Endothelial cell of coronary artery (primary cell): ENCODE results near the gene HES7. TPM values are rescaled to one million over a fixed set of nuclear protein-coding genes. Genes with fewer than 3 reads are reported as not detected.

Experiments used
- total RNA-seq: library from RNA; depleted of rRNA; stranded (reverse); fragments of >200 nt; gene quantifications from 2 replicates; pipeline ENCODE4 v1.2.3, GENCODE V29; 2014

HES7 gene
- total RNA-seq = 0.09 TPM in 2 replicates

DNA sequence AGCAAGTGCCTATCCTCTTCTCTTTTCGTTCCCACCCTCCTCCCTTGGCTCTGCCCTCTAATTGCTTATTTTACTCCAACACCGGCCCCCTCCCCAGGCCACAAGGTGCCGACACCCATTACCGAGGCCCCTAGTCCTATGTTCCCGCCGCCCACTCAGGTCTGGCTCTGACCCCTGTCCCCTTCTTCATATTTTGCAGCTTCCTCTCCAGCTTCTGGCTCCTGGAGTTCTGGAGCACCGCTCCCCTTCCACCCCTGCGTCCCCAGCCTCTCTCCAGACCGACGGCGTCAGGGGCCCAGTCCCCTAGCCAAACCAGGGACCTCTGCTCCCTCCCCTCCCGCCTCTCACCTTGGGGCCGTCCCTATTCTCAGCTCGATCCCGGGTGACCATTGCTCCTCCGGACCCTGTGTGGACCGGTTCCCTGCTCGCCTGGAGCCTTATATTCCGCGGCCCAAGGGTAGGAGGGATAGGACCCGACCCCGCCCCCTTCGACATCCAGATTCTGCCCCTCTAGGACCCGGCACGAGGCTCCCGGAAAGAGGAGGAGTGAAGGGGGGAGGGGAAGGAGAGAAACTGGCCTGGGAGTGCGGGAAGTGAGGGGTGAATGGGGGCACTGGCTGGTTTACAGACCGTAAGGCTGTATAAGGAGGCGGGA, at the start of gene HES7:
TSS of gene HES7 (minus strand) at position 412 of the 655 bp plus-strand sequence. CDS start at position 390, 22 bp downstream.

GRCh38 chr17:8162233-8162996, 38.5 kb upstream of the HES7 start, which contains the start of gene VAMP2:
VAMP2 (minus strand) TSS chr17:8162948; CDS start chr17:8162879, 69 bp downstream.

GRCh38 chr17:8152112-8152775, 28.3 kb upstream of the HES7 start, which contains the start of gene PER1:
PER1 (minus strand) TSS chr17:8152404; CDS start chr17:8150706, 1,698 bp downstream.

GRCh38 chr17:8117980-8118768, 5.7 kb downstream of the HES7 start, which contains the start of gene ALOXE3:
ALOXE3 (minus strand) TSS chr17:8118514; CDS start chr17:8117990, 524 bp downstream.

GRCh38 chr17:8087075-8087951, 36.6 kb downstream of the HES7 start, which contains the start of gene ALOX12B:
ALOX12B (minus strand) TSS chr17:8087716; CDS start chr17:8087442, 274 bp downstream.

Other genes with a start within 250 kb of the HES7 start
- gene CHD3, start 235.3 kb downstream of the HES7 start, total RNA-seq = 202 and 233 TPM in 2 replicates
- gene RNF227, start 207.8 kb downstream of the HES7 start, total RNA-seq = 0.99 and 1.2 TPM in 2 replicates
- gene KCNAB3, start 194.2 kb downstream of the HES7 start, total RNA-seq = 0.19 and 0.27 TPM in 2 replicates
- gene TRAPPC1, start 192.2 kb downstream of the HES7 start, total RNA-seq = 47.9 and 49.0 TPM in 2 replicates
- gene CNTROB, start 191.9 kb downstream of the HES7 start, total RNA-seq = 16.8 and 19.3 TPM in 2 replicates
- not detected in 2 replicates for gene GUCY2D, start 121.5 kb downstream of the HES7 start, total RNA-seq
- 0.19 TPM in 1 of 2 replicates, not detected in the other for gene ALOX15B, start 85.0 kb downstream of the HES7 start, total RNA-seq
- gene ALOX12B, start 36.4 kb downstream of the HES7 start, total RNA-seq = not detected in 2 replicates
- gene ALOXE3, start 5.6 kb downstream of the HES7 start, total RNA-seq = not detected in 2 replicates
- gene PER1, start 28.3 kb upstream of the HES7 start, total RNA-seq = 5.0 and 14.2 TPM in 2 replicates
- 3.0 and 5.7 TPM in 2 replicates for gene VAMP2, start 38.8 kb upstream of the HES7 start, total RNA-seq
- 11.6 and 26.7 TPM in 2 replicates for gene TMEM107, start 52.3 kb upstream of the HES7 start, total RNA-seq
- gene BORCS6, start 66.1 kb upstream of the HES7 start, total RNA-seq = 8.1 and 8.6 TPM in 2 replicates
- 16.0 and 35.2 TPM in 2 replicates for gene AURKB, start 86.5 kb upstream of the HES7 start, total RNA-seq
- gene CTC1, start 124.0 kb upstream of the HES7 start, total RNA-seq = 4.5 and 7.3 TPM in 2 replicates
- gene PFAS, start 125.2 kb upstream of the HES7 start, total RNA-seq = 26.0 and 33.6 TPM in 2 replicates
- 9.8 and 13.9 TPM in 2 replicates for gene RANGRF, start 164.6 kb upstream of the HES7 start, total RNA-seq
- 0.45 and 0.47 TPM in 2 replicates for gene SLC25A35, start 171.3 kb upstream of the HES7 start, total RNA-seq
- gene ARHGEF15, start 186.1 kb upstream of the HES7 start, total RNA-seq = 14.8 and 16.3 TPM in 2 replicates
- gene ODF4, start 215.7 kb upstream of the HES7 start, total RNA-seq = not detected in 2 replicates